MCF 10A (cell line): Measurements from ENCODE around the gene ZNF792. TPM values are rescaled to one million over a fixed set of nuclear protein-coding genes. Genes with fewer than 3 reads are reported as not detected.

Source experiments
- BruUV-seq: library from RNA; stranded (reverse); fragments of 400-500 nt; replicated peaks from 2 replicates; lab custom pipeline; 2021; lab: Mats Ljungman, UMichigan
- CTCF ChIA-PET: fragments of 300-600 bp; sonication (Branson Sonifier 250); formaldehyde crosslinking; extraction: SDS; loops from one replicate; lab custom pipeline; 2021; ENCODE audit warnings: antibody characterized with exemption, inconsistent platforms; lab: Yijun Ruan, JAX
- POLR2A ChIA-PET: fragments of 300-600, 350-650 bp; sonication (Branson Sonifier 250); formaldehyde crosslinking; extraction: SDS; loops from one replicate; lab custom pipeline; 2020; ENCODE audit warnings: antibody characterized with exemption, inconsistent platforms; lab: Yijun Ruan, JAX
- DNase-seq: peaks from one replicate; pipeline ENCODE4 v3.0.0-alpha.2; 2018; ENCODE audit not compliant: unreplicated experiment
- H3K27ac Mint-ChIP-seq: one replicate; pipeline ENCODE4 v1.8.0; 2022; ENCODE audit warnings: mild to moderate bottlenecking, low read depth, mixed read lengths; ENCODE audit not compliant: unreplicated experiment
- H3K27me3 Mint-ChIP-seq: one replicate; pipeline ENCODE4 v1.8.0; 2022; ENCODE audit warnings: mixed read lengths; ENCODE audit not compliant: insufficient read depth, unreplicated experiment
- H3K36me3 Mint-ChIP-seq: one replicate; pipeline ENCODE4 v1.8.0; 2022; ENCODE audit warnings: mild to moderate bottlenecking, moderate library complexity, mixed read lengths; ENCODE audit not compliant: insufficient read depth, unreplicated experiment
- H3K4me1 Mint-ChIP-seq: one replicate; pipeline ENCODE4 v1.8.0; 2022; ENCODE audit warnings: mixed read lengths; ENCODE audit not compliant: insufficient read depth, unreplicated experiment
- H3K4me3 Mint-ChIP-seq: one replicate; pipeline ENCODE4 v1.8.0; 2022; ENCODE audit warnings: mild to moderate bottlenecking, moderate library complexity, mixed read lengths; ENCODE audit not compliant: unreplicated experiment
- H3K9me3 Mint-ChIP-seq: one replicate; pipeline ENCODE4 v1.8.0; 2022; ENCODE audit warnings: mixed read lengths; ENCODE audit not compliant: unreplicated experiment
- CTCF ChIP-seq: fragments of 200-600 bp; IDR thresholded peaks from one replicate; pipeline ENCODE4 v1.8.0; 2022; ENCODE audit warnings: antibody characterized with exemption, mild to moderate bottlenecking; ENCODE audit not compliant: unreplicated experiment
- intact Hi-C: fragments of 100-400 bp; cut with micrococcal nuclease; formaldehyde crosslinking; loops from 2 replicates; pipeline ENCODE4 v1.14.1; 2022
- total RNA-seq: library from RNA; stranded (reverse); gene quantifications from 2 replicates; pipeline ENCODE4 v1.2.3, GENCODE V29; 2022

ZNF792 gene
- total RNA-seq, 1 experiment from 2014 or later: 0.40 TPM

DNA sequence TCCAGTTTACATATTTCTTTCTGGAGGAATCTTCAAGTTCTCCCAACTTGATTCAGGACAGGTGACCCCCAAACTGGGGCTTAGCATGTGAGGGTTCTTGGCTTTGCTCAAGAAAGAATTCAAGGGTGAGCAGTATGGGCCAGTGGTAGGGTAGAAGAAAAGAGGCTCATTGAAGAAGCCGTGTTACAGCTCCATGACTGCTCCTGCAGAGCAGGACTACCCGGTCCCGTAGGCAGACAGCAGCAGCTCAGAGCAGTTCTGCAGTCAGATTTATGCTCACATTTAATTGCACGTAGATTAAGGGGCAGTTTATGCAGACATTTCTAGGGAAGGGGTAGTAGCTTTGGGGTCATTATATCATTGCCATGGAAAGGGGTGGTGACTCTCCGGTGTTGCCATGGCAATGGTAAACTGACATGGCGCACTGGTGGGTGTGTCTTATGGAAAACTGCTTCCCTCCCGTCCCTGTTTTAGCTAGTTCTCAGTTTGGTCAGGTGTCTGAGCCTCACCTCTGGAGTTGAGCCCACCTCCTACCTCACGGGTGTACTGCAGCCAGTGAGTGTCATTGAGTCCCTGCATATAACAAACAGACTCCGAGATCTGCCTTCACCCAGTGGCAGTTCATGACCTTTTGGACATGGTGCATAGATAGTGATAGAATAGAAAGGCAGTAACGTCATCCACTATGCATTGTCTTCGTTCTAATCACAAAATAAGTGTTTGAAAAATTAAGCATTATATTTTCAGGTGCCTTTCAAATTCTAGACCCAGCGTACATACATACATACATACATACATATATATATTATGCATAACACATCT is 16.0 kb upstream of the ZNF792 start:
- ChIA-PET POLR2A (interaction anchor here (0.6 kb wide), 1 partner anchor 199 kb away, joined by 3 read pairs; no protein-coding TSS in a partner anchor), CTCF (interaction anchor here (0.6 to 2.0 kb wide), 4 partner anchors 7 to 156 kb away, joined by 3 to 7 read pairs (median 4); no protein-coding TSS in a partner anchor)
- no peak for DNase-seq
- Mint-ChIP-seq H3K4me1 (no peaks in the 10 kb centered on the region), H3K36me3 (no peaks in the 10 kb centered on the region), H3K27me3 (peaks cover 12% of the 10 kb centered on the region), H3K9me3 (peaks cover 7% of the 10 kb centered on the region), H3K4me3 (no peak overlapping the region), H3K27ac (no peak overlapping the region)
- no peak for TF ChIP-seq CTCF
- BruUV-seq: no TSS peak
- intact Hi-C loops: loop anchor here (10.0 kb wide), 1 partner anchor 105 kb away; no protein-coding TSS in a partner anchor

DNA sequence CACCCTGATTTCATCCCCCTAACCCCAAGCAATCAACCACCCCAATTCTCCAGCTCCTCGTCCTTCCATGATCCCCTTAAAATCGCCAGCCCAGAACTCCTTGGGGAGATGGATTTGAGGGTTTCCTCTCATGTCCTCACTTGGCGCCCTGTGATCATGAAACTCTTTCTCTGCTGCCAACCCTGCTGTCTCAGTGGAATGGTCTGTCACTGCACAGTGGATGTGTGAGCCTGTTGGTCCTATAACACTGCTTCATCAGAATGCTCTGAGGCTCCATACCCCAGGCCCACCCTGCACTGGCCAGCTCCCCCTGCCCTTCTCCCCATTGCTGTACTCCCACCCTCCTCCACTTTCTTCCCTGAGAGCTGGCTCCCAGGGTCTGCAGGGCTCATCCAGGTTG is 12.6 kb upstream of the ZNF792 start:
- intact Hi-C loops: loop anchor here (10.0 kb wide), 1 partner anchor 108 kb away; no protein-coding TSS in a partner anchor
- TF ChIP-seq CTCF: no peak
- ChIA-PET POLR2A (no interaction called here), CTCF (interaction anchor here (0.7 to 5.7 kb wide), 3 partner anchors 37 to 165 kb away, joined by 3 to 45 read pairs (median 4); no protein-coding TSS in a partner anchor)
- Mint-ChIP-seq H3K27me3 (peaks cover 12% of the 10 kb centered on the region), H3K9me3 (no peaks in the 10 kb centered on the region), H3K27ac (no peak overlapping the region), H3K4me1 (peaks cover 5% of the 10 kb centered on the region), H3K36me3 (no peaks in the 10 kb centered on the region), H3K4me3 (no peak overlapping the region)
- BruUV-seq: no TSS peak
- no peak for DNase-seq

DNA sequence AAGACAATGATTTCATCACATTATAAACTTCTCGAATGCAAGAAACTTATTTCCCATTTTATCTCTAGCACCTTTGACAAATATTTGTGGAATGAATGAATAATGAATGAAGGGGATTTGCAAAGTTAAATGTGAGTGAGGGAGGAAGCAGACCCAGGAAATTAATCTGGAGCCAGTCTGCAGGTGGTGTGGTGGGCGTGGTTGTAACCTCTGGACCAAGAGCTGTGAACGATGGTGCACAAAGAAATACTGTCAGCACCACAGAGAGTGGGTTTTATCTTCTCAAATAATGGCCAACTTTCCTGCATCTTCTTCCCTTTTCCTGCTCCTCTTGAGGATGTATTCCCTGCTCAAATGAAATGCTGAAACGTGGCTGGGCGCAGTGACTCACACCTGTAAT is 11.0 kb upstream of the ZNF792 start:
- no peaks in the 10 kb centered on the region for H3K36me3 Mint-ChIP-seq
- peaks cover 5% of the 10 kb centered on the region for H3K4me1 Mint-ChIP-seq
- ChIA-PET CTCF (interaction anchor here (0.6 to 5.7 kb wide), 3 partner anchors 10 to 95 kb away, joined by 3 to 45 read pairs (median 8); no protein-coding TSS in a partner anchor), POLR2A (no interaction called here)
- no peak for DNase-seq
- no peak overlapping the region for H3K27ac Mint-ChIP-seq
- BruUV-seq: no TSS peak
- no peak for TF ChIP-seq CTCF
- intact Hi-C loops: loop anchor here (10.0 kb wide), 1 partner anchor 110 kb away; no protein-coding TSS in a partner anchor
- no peaks in the 10 kb centered on the region for H3K9me3 Mint-ChIP-seq
- no peak overlapping the region for H3K4me3 Mint-ChIP-seq
- H3K27me3 Mint-ChIP-seq: peaks cover 12% of the 10 kb centered on the region

DNA sequence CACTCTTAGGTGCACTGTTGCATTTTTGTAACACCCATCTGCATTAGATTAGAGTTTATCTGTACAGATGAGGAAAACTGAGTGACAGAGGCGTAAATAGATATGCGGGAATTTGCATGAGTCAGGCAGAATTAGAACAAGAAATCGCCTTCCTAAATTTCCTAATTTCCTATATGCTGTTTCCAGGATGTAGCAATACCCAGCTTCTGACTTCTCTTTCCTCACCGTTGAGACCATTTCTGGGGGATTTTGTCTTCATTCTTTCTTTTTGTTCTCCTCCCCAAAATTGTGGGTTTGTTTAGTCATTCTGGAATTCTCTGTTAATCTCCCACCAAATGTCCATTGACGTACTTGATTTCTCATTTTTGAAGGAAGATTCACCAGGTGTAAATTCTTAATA is 10.6 kb upstream of the ZNF792 start:
- no TSS peak for BruUV-seq
- Mint-ChIP-seq H3K4me3 (no peak overlapping the region), H3K4me1 (peaks cover 5% of the 10 kb centered on the region), H3K27ac (no peak overlapping the region), H3K27me3 (peaks cover 10% of the 10 kb centered on the region), H3K9me3 (no peaks in the 10 kb centered on the region), H3K36me3 (no peaks in the 10 kb centered on the region)
- peak; percentile 32 for DNase-seq
- ChIA-PET POLR2A (interaction anchor here (0.7 kb wide), 1 partner anchor 289 kb away, joined by 3 read pairs; no protein-coding TSS in a partner anchor), CTCF (interaction anchor here (0.6 to 5.7 kb wide), 8 partner anchors 10 to 293 kb away, joined by 3 to 45 read pairs (median 5); no protein-coding TSS in a partner anchor)
- intact Hi-C loops: loop anchor here (10.0 kb wide), 1 partner anchor 110 kb away; no protein-coding TSS in a partner anchor
- TF ChIP-seq CTCF: no peak
